PC-9 (cell line): ENCODE results near the gene ADAMTS12.

Experiments used
- CTCF ChIP-seq: fragments of 200-600 bp; sonication (generic); conservative IDR thresholded peaks from 2 replicates; pipeline ENCODE4 v1.6.1; 2017; ENCODE audit warnings: mixed run types, antibody characterized with exemption, mild to moderate bottlenecking, moderate library complexity
- EZH2 ChIP-seq: fragments of 200-600 bp; sonication (generic); IDR thresholded peaks from 2 replicates; pipeline ENCODE4 v1.8.0; 2017; ENCODE audit warnings: antibody characterized with exemption, low read depth

- TF ChIP-seq CTCF: no peak
- TF ChIP-seq EZH2: no peak
These were observed 43.2 kb downstream of the ADAMTS12 start for GRCh38 chr5:33848554-33848953.
